ENCODE results near the gene LIX1L. TPM values are rescaled to one million over a fixed set of nuclear protein-coding genes. Genes with fewer than 3 reads are reported as not detected.
A peak's percentile ranks its signal among the peaks of the same experiment; 100 is the strongest.

The LIX1L gene
- total and polyA plus RNA-seq, 2 experiments from 2014 or later: 14.0 to 16.3 TPM

- Histone ChIP-seq H3K4me3 (no peak overlapping the region), H3K27me3 (no peaks in the 10 kb centered on the region), H3K9me2 (replicated peaks; ENCODE audit: insufficient read depth) (no peaks in the 10 kb centered on the region), H3K27ac (no peak overlapping the region), H2AFZ (no peak overlapping the region), H3K36me3 (replicated peaks; ENCODE audit: insufficient read depth, low read depth) (no peaks in the 10 kb centered on the region), H3K4me1 (ENCODE audit: insufficient read depth) (peaks cover 20% of the 10 kb centered on the region), H4K20me1 (ENCODE audit: insufficient read depth, poor library complexity, severe bottlenecking) (no peaks in the 10 kb centered on the region), H3K79me2 (peaks cover 19% of the 10 kb centered on the region), H3K4me2 (peak overlapping the region; percentile 97), H3K9me3 (ENCODE audit: low read depth) (no peaks in the 10 kb centered on the region)
- 76% methylated on average over 5 of the region's 5 CpGs for WGBS (ENCODE audit: low lambda C conversion rate, missing lambda C conversion rate)
- no peak for DNase-seq (ENCODE audit: low spot score)
- TF ChIP-seq CTCF (IDR thresholded peaks at IDR 0.05; ENCODE audit: poor library complexity): no peak
- no peak for TF ChIP-seq EZH2phosphoT487 (IDR thresholded peaks at IDR 0.05; ENCODE audit: low read depth, severe bottlenecking, unreplicated experiment)
- TF ChIP-seq EZH2 (IDR thresholded peaks at IDR 0.05; ENCODE audit: borderline replicate concordance): no peak
Measured at GRCh38 chr1:145916745-145917144, 41.1 kb downstream of the LIX1L start.

- Histone ChIP-seq H3K9me3 (ENCODE audit: low read depth) (no peaks in the 10 kb centered on the region), H3K27me3 (no peaks in the 10 kb centered on the region), H3K27ac (no peak overlapping the region), H3K4me1 (ENCODE audit: insufficient read depth) (peaks cover under 1% of the 10 kb centered on the region), H3K9me2 (replicated peaks; ENCODE audit: insufficient read depth) (no peaks in the 10 kb centered on the region), H2AFZ (no peak overlapping the region), H3K36me3 (replicated peaks; ENCODE audit: insufficient read depth, low read depth) (no peaks in the 10 kb centered on the region), H3K4me2 (no peak overlapping the region), H3K79me2 (peaks cover 10% of the 10 kb centered on the region), H3K4me3 (no peak overlapping the region), H4K20me1 (ENCODE audit: insufficient read depth, poor library complexity, severe bottlenecking) (no peaks in the 10 kb centered on the region)
- DNase-seq (ENCODE audit: low spot score): no peak
- TF ChIP-seq EZH2phosphoT487 (IDR thresholded peaks at IDR 0.05; ENCODE audit: low read depth, severe bottlenecking, unreplicated experiment) (no peak), CTCF (IDR thresholded peaks at IDR 0.05; ENCODE audit: poor library complexity) (no peak), EZH2 (IDR thresholded peaks at IDR 0.05; ENCODE audit: borderline replicate concordance) (no peak)
- WGBS (ENCODE audit: low lambda C conversion rate, missing lambda C conversion rate): 93% methylated on average over 11 of the region's 11 CpGs
Measured at GRCh38 chr1:145912128-145912641, 45.6 kb downstream of the LIX1L start.

GRCh38 chr1:145908653-145909052, 49.2 kb downstream of the LIX1L start:
- DNase-seq (ENCODE audit: low spot score): no peak
- no peak for TF ChIP-seq EZH2phosphoT487 (IDR thresholded peaks at IDR 0.05; ENCODE audit: low read depth, severe bottlenecking, unreplicated experiment)
- TF ChIP-seq CTCF (IDR thresholded peaks at IDR 0.05; ENCODE audit: poor library complexity): no peak
- TF ChIP-seq EZH2 (IDR thresholded peaks at IDR 0.05; ENCODE audit: borderline replicate concordance): no peak
- Histone ChIP-seq H3K79me2 (no peaks in the 10 kb centered on the region), H4K20me1 (ENCODE audit: insufficient read depth, poor library complexity, severe bottlenecking) (no peaks in the 10 kb centered on the region), H3K36me3 (replicated peaks; ENCODE audit: insufficient read depth, low read depth) (no peaks in the 10 kb centered on the region), H3K9me2 (replicated peaks; ENCODE audit: insufficient read depth) (no peaks in the 10 kb centered on the region), H3K4me1 (ENCODE audit: insufficient read depth) (no peaks in the 10 kb centered on the region), H3K9me3 (ENCODE audit: low read depth) (no peaks in the 10 kb centered on the region), H3K4me2 (no peak overlapping the region), H3K4me3 (no peak overlapping the region), H3K27me3 (no peaks in the 10 kb centered on the region), H2AFZ (no peak overlapping the region), H3K27ac (no peak overlapping the region)
- 88% methylated on average over 1 of the region's 1 CpG for WGBS (ENCODE audit: low lambda C conversion rate, missing lambda C conversion rate)
